Activated CD4-positive, CD25-positive, alpha-beta regulatory T cell treated with anti-CD3 and anti-CD28 coated beads, Interleukin-2, amount 50 U/mL, for 24 hours (primary cell): ENCODE data around the gene SSR2.
A peak's percentile ranks its signal among the peaks of the same experiment; 100 is the strongest.

Experiments
- ATAC-seq, 2 donors: fragments of 150-1000 bp; cut with Tn5 transposase; one replicate each; pipeline ENCODE4 v1.10.0; 2021; ENCODE audit warnings: mild to moderate bottlenecking in 1 of 2, moderate library complexity in 1 of 2

SSR2 gene

DNA sequence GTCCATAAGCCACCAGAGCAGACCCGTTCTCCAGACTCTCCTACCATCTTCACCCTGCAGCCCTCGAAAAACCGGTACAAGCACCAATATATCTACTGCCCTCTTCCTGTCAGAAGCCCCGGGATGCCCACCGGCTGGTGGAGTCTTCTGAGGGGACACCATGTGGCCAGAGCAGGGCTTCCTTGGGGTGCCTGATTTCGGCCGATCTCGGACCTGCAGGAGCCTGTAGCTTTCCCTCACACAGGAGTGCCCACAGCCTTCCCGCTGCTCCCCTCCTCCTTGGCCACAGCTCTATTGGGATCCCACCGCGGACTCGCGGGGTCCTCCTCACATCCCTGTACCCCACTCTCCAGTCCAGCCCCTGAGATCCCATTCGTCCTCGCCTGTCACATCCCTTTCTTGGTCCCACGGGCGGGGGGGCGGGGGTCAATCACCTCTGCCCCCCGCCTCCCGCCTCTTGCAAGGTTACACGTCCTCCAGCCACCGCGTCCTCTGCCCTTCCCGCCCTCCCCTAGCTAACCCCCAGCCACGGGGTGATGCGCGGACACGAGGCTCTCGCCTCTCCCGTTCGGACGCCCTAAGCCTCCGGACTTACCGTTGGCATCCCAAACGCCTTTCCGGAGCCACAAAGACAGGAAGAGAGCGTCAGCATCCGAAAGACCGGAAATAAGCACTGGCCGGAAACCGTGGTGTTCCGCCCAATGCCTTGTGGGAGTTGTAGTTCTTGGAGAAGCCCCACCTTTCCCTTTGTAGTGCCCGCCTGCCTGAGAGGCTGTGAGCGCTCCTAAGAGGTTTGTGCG lies at the start of gene SSR2:
Gene SSR2 (minus strand): TSS at position 659 of the 800 bp plus-strand sequence. CDS start 784 bp downstream, outside the sequence.
- ATAC-seq = peak; percentile 100

- no peak for ATAC-seq
Observed at GRCh38 chr1:156070548-156070947, 49.8 kb upstream of the SSR2 start.

DNA sequence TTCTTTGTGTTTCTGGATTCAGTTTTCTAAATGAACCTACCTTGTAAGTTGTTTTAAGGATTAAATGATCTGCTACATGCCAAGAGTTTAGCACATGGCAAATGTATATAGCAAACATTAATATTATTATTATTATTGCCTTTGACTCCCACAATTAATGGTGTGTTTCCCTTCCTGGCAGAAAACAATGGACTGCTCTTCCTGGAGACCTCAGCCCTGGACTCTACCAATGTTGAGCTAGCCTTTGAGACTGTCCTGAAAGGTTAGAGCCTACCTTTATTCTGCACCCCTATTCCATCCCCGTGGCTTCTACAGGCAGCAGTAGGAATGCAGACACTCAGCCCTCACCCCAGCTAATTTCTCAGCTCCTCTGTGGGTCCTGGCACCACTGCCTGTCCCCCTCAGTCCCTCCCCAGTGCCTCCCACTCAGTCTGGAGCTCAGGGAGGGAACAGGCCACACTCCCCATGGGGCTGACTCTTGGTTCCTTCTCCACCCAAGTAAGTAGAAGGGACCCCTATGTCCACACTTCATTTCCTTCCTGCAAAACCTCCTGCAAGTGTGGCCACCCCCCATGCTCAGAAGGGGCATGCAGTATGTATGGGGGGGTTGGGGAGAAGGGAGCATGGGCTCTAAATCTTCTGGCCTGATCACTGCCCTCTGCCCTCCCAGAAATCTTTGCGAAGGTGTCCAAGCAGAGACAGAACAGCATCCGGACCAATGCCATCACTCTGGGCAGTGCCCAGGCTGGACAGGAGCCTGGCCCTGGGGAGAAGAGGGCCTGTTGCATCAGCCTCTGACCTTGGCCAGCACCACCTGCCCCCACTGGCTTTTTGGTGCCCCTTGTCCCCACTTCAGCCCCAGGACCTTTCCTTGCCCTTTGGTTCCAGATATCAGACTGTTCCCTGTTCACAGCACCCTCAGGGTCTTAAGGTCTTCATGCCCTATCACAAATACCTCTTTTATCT lies 49.0 kb upstream of the SSR2 start:
- no peak for ATAC-seq

DNA sequence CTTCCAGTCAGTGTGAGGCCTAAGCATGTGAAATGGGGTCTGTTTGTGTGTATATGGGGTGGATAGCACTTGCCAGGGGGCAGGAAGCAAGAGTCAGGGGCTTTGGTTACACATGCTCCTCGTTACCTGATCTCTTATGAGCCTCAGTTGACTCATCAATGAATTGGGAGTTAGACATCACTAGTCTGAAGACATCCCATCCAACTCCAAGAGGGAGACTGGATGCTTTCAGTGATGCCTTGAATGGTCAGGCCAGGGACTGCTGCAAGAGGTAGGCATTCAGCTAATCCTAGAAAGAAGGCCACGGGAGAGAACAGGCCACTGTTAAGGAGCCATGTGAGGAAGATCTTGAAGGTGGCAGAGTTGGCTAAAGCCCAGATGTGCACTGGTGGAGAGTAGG lies 46.5 kb upstream of the SSR2 start:
- no peak for ATAC-seq

DNA sequence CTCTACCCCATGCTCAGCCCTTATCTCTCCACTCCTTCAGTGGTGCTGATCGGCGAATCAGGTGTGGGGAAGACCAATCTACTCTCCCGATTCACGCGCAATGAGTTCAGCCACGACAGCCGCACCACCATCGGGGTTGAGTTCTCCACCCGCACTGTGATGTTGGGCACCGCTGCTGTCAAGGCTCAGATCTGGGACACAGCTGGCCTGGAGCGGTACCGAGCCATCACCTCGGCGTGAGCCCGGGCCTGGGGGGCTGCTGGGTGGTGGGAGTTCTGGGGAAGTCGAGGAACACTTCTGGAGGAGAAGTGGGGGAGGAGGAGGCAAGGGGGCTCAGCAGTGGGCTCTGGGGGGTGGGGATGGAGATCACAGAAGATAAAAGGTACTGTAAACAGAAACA lies 45.1 kb upstream of the SSR2 start:
- no peak for ATAC-seq

GRCh38 chr1:156065212-156065611 lies 44.5 kb upstream of the SSR2 start:
- ATAC-seq = no peak

- peak in 1 of 2 donors; percentile 18 for ATAC-seq
Observed at GRCh38 chr1:156064615-156065014, 43.9 kb upstream of the SSR2 start.

DNA sequence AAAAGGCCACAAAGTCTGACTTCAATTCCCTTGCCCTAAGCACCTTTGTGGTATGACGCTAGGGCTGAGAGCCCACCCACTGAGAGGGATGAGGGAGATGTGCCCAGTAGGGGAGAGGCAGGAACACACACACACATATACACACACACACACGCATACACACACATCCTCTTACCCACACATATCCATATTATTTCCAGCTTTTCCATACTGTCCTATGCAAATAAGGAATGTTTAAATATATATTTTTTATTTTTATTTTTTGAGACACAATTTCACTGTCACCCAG lies 43.2 kb upstream of the SSR2 start:
- no peak for ATAC-seq

DNA sequence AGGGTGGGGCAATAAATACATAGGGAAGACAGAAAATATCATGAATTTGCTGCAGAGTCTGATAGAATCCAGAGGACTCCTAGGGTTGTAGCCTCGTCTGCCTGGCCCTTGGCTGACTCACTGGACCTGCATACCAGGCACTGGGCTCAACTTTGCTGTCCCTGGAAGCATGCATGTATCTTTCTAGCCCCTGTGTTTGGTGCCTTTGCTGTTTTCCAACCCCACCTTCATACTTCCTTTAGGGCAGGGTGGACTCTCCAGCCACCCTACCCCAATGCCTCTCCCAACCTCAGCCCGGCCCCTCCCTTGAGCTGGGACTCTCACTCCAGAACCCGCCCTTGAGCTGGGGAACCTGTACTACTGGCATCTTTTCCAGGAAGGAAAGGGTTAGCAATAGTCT lies 41.4 kb upstream of the SSR2 start:
- no peak for ATAC-seq

- ATAC-seq = no peak
Observed at GRCh38 chr1:156060937-156061636, 40.3 kb upstream of the SSR2 start, which contains the start of gene RAB25. RAB25 (plus strand) TSS chr1:156061160; CDS start chr1:156061401, 241 bp downstream.

DNA sequence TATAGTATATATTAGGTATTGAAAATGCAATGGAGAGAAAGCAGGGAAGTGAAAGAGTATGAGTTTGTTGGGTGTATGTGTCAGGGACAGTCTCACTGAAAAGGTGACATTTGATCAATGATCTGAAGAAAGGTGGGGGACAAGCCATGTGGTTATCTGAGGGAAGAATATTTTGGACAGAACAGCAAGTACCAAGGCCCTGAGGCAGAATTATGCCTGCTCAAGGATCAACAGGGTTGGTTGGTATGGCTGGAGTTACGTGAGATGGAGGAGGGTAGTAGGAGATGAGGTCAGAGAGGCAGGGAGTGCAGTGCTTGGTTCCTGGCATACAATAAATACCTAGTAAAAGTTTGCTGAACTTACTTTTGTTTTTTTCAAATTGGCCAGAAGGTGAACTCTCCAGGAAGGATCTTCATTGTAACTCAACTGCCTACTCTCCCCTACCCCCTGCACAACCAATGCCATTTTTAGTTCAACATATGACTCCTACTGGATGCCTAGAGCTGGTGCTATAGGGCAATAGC lies 35.6 kb upstream of the SSR2 start:
- ATAC-seq = no peak

GRCh38 chr1:156055281-156056048 lies 34.7 kb upstream of the SSR2 start:
- no peak for ATAC-seq

DNA sequence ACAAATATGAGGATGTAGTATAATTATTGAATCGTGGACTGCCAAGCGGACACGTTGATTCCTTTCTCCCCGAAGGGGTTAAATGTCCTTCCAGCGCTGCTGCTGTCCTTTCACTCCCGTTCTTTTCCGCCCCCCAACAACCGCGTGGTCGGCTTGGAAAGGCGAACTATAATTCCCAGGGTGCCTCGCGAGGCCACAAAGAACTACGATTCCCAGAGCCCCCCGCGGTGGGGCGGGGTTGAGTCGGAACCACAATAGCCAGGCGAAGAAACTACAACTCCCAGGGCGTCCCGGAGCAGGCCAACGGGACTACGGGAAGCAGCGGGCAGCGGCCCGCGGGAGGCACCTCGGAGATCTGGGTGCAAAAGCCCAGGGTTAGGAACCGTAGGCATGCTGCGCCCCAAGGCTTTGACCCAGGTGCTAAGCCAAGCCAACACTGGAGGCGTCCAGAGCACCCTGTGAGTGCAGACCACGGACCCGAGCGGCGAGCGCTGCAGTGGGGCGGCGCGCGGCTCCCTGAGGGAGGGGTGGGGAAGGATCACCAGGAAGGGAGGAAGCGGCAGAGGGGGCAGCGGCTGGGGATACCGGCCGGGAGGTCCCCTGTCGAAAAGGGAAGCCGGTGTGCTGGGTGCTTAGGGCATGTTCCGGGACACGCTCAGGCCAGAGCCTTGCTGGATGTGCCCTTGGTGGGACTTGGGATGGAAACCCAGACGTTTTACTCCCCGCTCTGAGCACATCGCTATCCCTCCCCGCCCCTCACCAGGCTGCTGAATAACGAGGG lies 33.9 kb upstream of the SSR2 start, which contains the start of gene LAMTOR2:
Gene LAMTOR2 (plus strand): TSS at position 283 of the 781 bp plus-strand sequence. CDS start 108 bp downstream, at position 391.
- ATAC-seq = peak; percentile 83 to 86

- ATAC-seq = peak; percentile 55 to 63
Observed at GRCh38 chr1:156053768-156054499, 33.2 kb upstream of the SSR2 start, which contains the start of gene UBQLN4. UBQLN4 (minus strand) TSS chr1:156053798; CDS start chr1:156053701, 97 bp downstream.

DNA sequence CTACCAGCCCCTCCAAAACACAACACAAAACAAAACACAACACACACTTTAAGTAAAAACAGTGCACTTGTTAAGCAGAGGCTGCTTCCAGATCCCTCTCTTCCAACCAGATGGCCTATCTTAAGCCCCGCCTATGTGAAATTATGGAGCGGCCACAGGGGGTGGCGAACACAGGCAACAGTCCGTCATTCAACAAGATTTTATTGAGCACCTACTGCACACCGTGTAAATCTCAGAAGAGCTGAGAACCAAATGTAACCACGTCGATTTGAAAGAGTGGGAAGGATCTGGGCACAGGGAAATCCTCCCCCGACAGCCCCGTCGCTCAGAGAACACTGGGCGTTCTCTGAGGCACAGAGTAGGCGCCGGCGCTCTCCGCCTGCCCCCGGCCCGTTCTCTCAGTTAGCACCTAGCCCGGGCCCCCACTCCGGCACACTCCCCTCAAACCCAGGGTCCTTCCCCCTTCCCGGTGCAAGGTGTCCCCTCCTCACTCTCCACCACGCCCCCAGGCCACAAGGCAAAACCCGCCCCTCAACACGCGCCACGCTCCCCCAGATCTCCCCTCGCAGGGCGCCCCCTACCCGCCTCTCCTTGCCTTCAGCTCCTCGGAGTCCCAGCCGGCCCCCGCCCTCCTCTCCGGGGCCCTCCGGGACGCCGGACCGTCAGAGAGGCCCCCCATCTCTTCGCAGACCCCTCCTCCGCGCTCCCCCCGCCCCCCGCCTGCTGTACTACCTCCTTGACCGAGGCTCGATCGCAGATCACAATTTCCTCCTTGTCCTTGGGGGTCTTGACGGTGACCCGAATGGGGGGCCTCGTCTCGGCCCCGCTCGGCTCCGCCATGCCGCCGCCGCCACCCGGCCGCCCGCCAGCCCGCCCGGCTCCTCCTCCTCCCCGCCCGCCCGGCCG lies 32.4 kb upstream of the SSR2 start:
- peak; percentile 21 to 32 for ATAC-seq

- no peak for ATAC-seq
Observed at GRCh38 chr1:156051011-156051725, 30.4 kb upstream of the SSR2 start.

DNA sequence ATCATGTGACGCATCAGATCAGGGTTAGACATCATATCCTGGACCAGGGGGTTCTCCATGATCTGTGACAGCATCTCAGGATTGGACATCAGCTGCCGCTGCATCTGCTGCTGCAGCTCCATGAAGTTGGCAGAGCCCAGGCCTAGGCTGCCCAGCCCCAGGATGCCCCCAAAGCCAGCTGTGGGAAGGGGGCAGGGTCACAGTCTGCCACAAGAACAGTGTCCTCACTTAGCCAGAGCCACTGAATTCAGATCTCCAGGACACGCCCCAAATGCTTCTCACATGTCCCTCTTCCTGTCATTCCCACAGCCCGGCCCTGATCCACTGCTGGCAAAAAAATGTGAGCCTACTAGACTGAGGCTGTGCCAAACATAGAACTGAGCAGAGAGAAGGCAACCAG lies 29.6 kb upstream of the SSR2 start:
- ATAC-seq = no peak

GRCh38 chr1:156048663-156049258 lies 28.0 kb upstream of the SSR2 start:
- ATAC-seq = no peak
